Endothelial cell of umbilical vein (primary cell): ENCODE data around the gene NFE2L1. TPM values are rescaled to one million over a fixed set of nuclear protein-coding genes. Genes with fewer than 3 reads are reported as not detected.
A peak's percentile ranks its signal among the peaks of the same experiment; 100 is the strongest.

Source experiments
- Bru-seq: library from RNA; stranded (reverse); fragments of 400-500 nt; gene quantifications from one replicate; lab custom pipeline; 2021; lab: Mats Ljungman, UMichigan
- BruChase-seq, 2 experiments: library from RNA; stranded (reverse); fragments of 400-500 nt; gene quantifications; one replicate each; lab custom pipeline; 2021; lab: Mats Ljungman, UMichigan
- BruUV-seq: library from RNA; stranded (reverse); fragments of 400-500 nt; replicated peaks from 2 replicates; lab custom pipeline; 2021; lab: Mats Ljungman, UMichigan
- CTCF ChIA-PET: fragments of 300-600, 350-600 bp; sonication (Branson Sonifier 250); formaldehyde crosslinking; loops from one replicate; lab custom pipeline; 2021; ENCODE audit warnings: antibody characterized with exemption, inconsistent platforms; lab: Charles Lee
- POLR2A ChIA-PET: fragments of 300-600, 350-600 bp; sonication (Branson Sonifier 250); formaldehyde crosslinking; loops from one replicate; lab custom pipeline; 2021; ENCODE audit warnings: antibody characterized with exemption, inconsistent platforms; lab: Charles Lee
- DNase-seq: peaks from one replicate; pipeline ENCODE4 v3.0.0-alpha.2; 2011; ENCODE audit warnings: low read depth, low spot score
- FAIRE-seq: peaks from 2 replicates; lab custom pipeline; 2011; peaks lifted over from hg19 to GRCh38; lab: Jason Lieb, UNC
- H2AFZ ChIP-seq: 2 replicates; pipeline ENCODE4 v1.6.0; 2012; ENCODE audit warnings: low read depth, low read length, control low read depth, inconsistent platforms
- H3K27ac ChIP-seq: 2 replicates; pipeline ENCODE4 v1.5.1; 2011; ENCODE audit warnings: low read depth, mild to moderate bottlenecking, control low read depth, low read length, moderate library complexity; ENCODE audit not compliant: insufficient read depth
- H3K27me3 ChIP-seq, 2 experiments: 2 replicates each; pipeline versions ENCODE4 v1.6.0 to v1.6.1; 2011; ENCODE audit warnings: low read length in 2 of 2, mixed read lengths in 1 of 2; ENCODE audit not compliant: control insufficient read depth in 2 of 2, insufficient read depth in 2 of 2
- H3K36me3 ChIP-seq, 2 experiments: 2 replicates in 1 of 2; 3 replicates in 1 of 2; pipeline ENCODE4 v1.5.1; 2011; ENCODE audit warnings: low read length in 2 of 2, mild to moderate bottlenecking in 1 of 2, moderate library complexity in 1 of 2; ENCODE audit not compliant: control insufficient read depth in 2 of 2, insufficient read depth in 2 of 2; ENCODE audit errors: extremely low read depth in 1 of 2
- H3K4me1 ChIP-seq: 3 replicates; pipeline ENCODE4 v1.5.1; 2011; ENCODE audit warnings: mild to moderate bottlenecking, low read length; ENCODE audit not compliant: control insufficient read depth, insufficient read depth; ENCODE audit errors: extremely low read depth
- H3K4me2 ChIP-seq: 2 replicates; pipeline ENCODE4 v1.6.1; 2011; ENCODE audit warnings: low read length, control low read depth, mixed read lengths; ENCODE audit not compliant: insufficient read depth
- H3K4me3 ChIP-seq, 3 experiments: fragments of 200-600 bp in 1 of 3; sonication (generic), shearing (Covaris generic) in 1 of 3; replicated peaks in 1 of 3; 2 replicates each; pipeline ENCODE4 v1.5.1; 2011 to 2016; ENCODE audit warnings: control low read depth in 3 of 3, low read length in 3 of 3, mild to moderate bottlenecking in 2 of 3, inconsistent platforms in 1 of 3, low read depth in 1 of 3, moderate library complexity in 1 of 3; ENCODE audit not compliant: insufficient read depth in 1 of 3
- H3K79me2 ChIP-seq: 2 replicates; pipeline ENCODE4 v1.6.0; 2012; ENCODE audit warnings: low read length, inconsistent platforms; ENCODE audit not compliant: control insufficient read depth, insufficient read depth
- H3K9ac ChIP-seq: replicated peaks from 2 replicates; pipeline ENCODE3; 2011; ENCODE audit warnings: low read length, control low read depth; ENCODE audit not compliant: insufficient read depth; ENCODE audit errors: extremely low read depth
- H3K9me1 ChIP-seq: replicated peaks from 3 replicates; pipeline ENCODE4 v1.6.0; 2011; ENCODE audit warnings: mild to moderate bottlenecking, low read length; ENCODE audit not compliant: control insufficient read depth, insufficient read depth; ENCODE audit errors: extremely low read depth
- H3K9me3 ChIP-seq: replicated peaks from 2 replicates; pipeline ENCODE4 v1.5.1; 2012; ENCODE audit warnings: low read length, inconsistent platforms; ENCODE audit not compliant: control insufficient read depth, insufficient read depth
- H4K20me1 ChIP-seq: replicated peaks from 2 replicates; pipeline ENCODE3; 2011; ENCODE audit warnings: mild to moderate bottlenecking, low read length; ENCODE audit not compliant: control insufficient read depth, insufficient read depth; ENCODE audit errors: extremely low read depth
- EZH2 ChIP-seq: IDR thresholded peaks from 2 replicates; pipeline ENCODE4 v1.6.1; 2012; ENCODE audit warnings: borderline replicate concordance, low read depth, mild to moderate bottlenecking, moderate library complexity, low read length, inconsistent platforms; ENCODE audit not compliant: severe bottlenecking
- FOS ChIP-seq: IDR thresholded peaks from 2 replicates; pipeline ENCODE4 v1.6.1; 2011; ENCODE audit warnings: mild to moderate bottlenecking, low read length, moderate library complexity, borderline replicate concordance; ENCODE audit not compliant: insufficient read depth
- GATA2 ChIP-seq: IDR thresholded peaks from 2 replicates; pipeline ENCODE4 v1.7.0; 2011; ENCODE audit warnings: low read depth, mild to moderate bottlenecking, moderate library complexity, mixed read lengths, low read length; ENCODE audit not compliant: insufficient read length, insufficient read depth
- JUN ChIP-seq: IDR thresholded peaks from 2 replicates; pipeline ENCODE4 v1.6.1; 2011; ENCODE audit warnings: borderline replicate concordance, low read depth; ENCODE audit not compliant: insufficient read length, insufficient read depth
- MAX ChIP-seq: IDR thresholded peaks from 2 replicates; pipeline ENCODE4 v1.6.1; 2011; ENCODE audit not compliant: insufficient read depth, insufficient read length
- MYC ChIP-seq: IDR thresholded peaks from one replicate; pipeline ENCODE4 v1.6.1; 2011; ENCODE audit warnings: mild to moderate bottlenecking, low read depth, low read length
- POLR2A ChIP-seq: IDR thresholded peaks from 2 replicates; pipeline ENCODE4 v1.6.1; 2012; ENCODE audit warnings: low read depth, mild to moderate bottlenecking, control low read depth, low read length
- POLR2AphosphoS5 ChIP-seq: IDR thresholded peaks from 2 replicates; pipeline ENCODE4 v1.6.1; 2012; ENCODE audit warnings: low read depth, mild to moderate bottlenecking, control low read depth, low read length, moderate library complexity; ENCODE audit not compliant: insufficient read depth
- dilution Hi-C: fragments of 300-500 bp; cut with MboI; formaldehyde crosslinking; loops from one replicate; pipeline ENCODE4 v1.15.0; 2019; ENCODE audit warnings: low sequenced_read_pairs; ENCODE audit not compliant: extremely low pct_ligation_motif_present
- intact Hi-C: fragments of 100-400 bp; cut with micrococcal nuclease; formaldehyde crosslinking; loops from one replicate; pipeline ENCODE4 v1.10.0; 2022
- long read RNA-seq: library from polyadenylated mRNA; stranded (forward); transcript quantifications from one replicate; pipeline ENCODE4 v2.0.0, GENCODE V29; 2021
- polyA minus RNA-seq, 3 experiments: library from RNA; depleted of rRNA, polyadenylated mRNA; stranded (reverse); fragments of >200 nt; gene quantifications; 1 replicate in 1 of 3; 2 replicates in 2 of 3; pipeline ENCODE4 v1.2.3, GENCODE V29; 2011
- polyA plus RNA-seq, 4 experiments: library from polyadenylated mRNA; depleted of rRNA in 3 of 4; stranded (reverse) in 3 of 4; unstranded in 1 of 4; fragments of >200 nt; gene quantifications; 2 replicates each; pipeline versions ENCODE4 v1.2.1 to v1.2.3, GENCODE V29; 2011 to 2012; ENCODE audit warnings: missing spikeins in 1 of 4
- total RNA-seq: library from RNA; stranded (reverse); gene quantifications from 2 replicates; pipeline ENCODE4 v1.2.3, GENCODE V29; 2021
- TF ChIP-seq, protein P1 (sequence below), 2 donors: IDR thresholded peaks; 1 replicate in 1 of 2; 2 replicates in 1 of 2; pipeline ENCODE4 v1.5.1; 2011; ENCODE audit warnings: low read length in 2 of 2, mild to moderate bottlenecking in 2 of 2, moderate library complexity in 2 of 2, control low read depth in 1 of 2, inconsistent platforms in 1 of 2, low read depth in 1 of 2; ENCODE audit not compliant: insufficient read depth in 1 of 2; ENCODE audit errors: extremely low read depth in 1 of 2

The NFE2L1 gene
- total RNA-seq (204 and 236 TPM in 2 replicates), polyA plus RNA-seq (187 and 196 TPM in 2 replicates), polyA minus RNA-seq (201 and 268 TPM in 2 replicates), Bru-seq, nascent RNA (percentile 87 among the genes with signal in this experiment), BruChase-seq, experiment 1, labeled RNA remaining after a 6-hour chase (percentile 99 among the genes with signal in this experiment), BruChase-seq, experiment 2, labeled RNA remaining after a 2-hour chase (percentile 96 among the genes with signal in this experiment)
- polyA plus RNA-seq (2011; cell fraction: cytosol; rRNA removed) = 182 and 183 TPM in 2 replicates
- polyA plus RNA-seq (2011; cell fraction: nucleus; rRNA removed) = 152 and 190 TPM in 2 replicates
- 251 and 271 TPM in 2 replicates for polyA plus RNA-seq (2012)
- 33.9 TPM for polyA minus RNA-seq (2011; cell fraction: cytosol; rRNA and poly(A)+ RNA removed)
- 66.4 and 84.9 TPM in 2 replicates for polyA minus RNA-seq (2011; cell fraction: nucleus; rRNA and poly(A)+ RNA removed)
- long read RNA-seq, full-length matches to known transcripts = 5 of 138 reads
- long read RNA-seq, partial matches to known transcripts = 10 of 138 reads
- long read RNA-seq, other reads (novel, unspliced or antisense) = 123 of 138 reads

DNA sequence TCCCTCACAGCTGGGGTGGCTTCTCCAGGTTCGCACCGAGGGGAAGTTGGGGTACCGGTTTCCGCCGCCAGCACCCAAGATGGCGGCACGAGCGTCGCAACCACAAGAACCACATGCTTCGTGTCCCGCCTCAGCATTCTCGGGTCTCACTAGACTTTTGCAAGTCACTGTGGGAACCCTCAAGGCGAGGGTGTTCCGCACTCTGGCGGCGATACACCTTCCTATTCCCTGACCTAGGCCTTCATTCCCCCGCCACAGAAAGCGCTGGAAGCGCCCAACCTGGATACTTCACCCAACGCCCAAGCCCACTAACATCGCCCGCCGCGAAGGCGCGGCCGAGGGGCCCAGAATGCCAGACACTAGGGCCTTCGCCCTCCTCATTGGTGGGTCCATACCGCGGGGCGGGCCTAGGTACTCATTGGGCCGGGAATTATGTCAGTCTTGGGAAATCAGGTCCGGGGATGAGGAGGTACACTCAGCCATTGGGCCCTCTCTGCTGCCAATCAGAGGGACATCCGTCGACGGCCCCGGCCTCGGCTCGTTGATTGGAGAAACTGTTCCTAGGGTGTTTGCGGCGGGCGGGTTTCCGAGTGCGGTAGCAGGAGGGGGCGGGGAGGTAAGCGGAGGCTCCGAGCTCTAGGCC, at the start of gene NFE2L1:
TSS of gene NFE2L1 (plus strand) at position 619 of the 643 bp plus-strand sequence. CDS start 2,760 bp downstream, outside the sequence.
- H3K4me3 ChIP-seq = peak within 1 kb of the TSS; percentile 64 to 91 (median 71)
- TF ChIP-seq GATA2 = no peak
- TF ChIP-seq EZH2 = no peak
- peak; percentile 90 for TF ChIP-seq POLR2AphosphoS5
- peak; percentile 93 for TF ChIP-seq MYC
- TF ChIP-seq POLR2A = peak; percentile 71
- TF ChIP-seq FOS = no peak
- TF ChIP-seq JUN = no peak
- TF ChIP-seq, protein P1, sequence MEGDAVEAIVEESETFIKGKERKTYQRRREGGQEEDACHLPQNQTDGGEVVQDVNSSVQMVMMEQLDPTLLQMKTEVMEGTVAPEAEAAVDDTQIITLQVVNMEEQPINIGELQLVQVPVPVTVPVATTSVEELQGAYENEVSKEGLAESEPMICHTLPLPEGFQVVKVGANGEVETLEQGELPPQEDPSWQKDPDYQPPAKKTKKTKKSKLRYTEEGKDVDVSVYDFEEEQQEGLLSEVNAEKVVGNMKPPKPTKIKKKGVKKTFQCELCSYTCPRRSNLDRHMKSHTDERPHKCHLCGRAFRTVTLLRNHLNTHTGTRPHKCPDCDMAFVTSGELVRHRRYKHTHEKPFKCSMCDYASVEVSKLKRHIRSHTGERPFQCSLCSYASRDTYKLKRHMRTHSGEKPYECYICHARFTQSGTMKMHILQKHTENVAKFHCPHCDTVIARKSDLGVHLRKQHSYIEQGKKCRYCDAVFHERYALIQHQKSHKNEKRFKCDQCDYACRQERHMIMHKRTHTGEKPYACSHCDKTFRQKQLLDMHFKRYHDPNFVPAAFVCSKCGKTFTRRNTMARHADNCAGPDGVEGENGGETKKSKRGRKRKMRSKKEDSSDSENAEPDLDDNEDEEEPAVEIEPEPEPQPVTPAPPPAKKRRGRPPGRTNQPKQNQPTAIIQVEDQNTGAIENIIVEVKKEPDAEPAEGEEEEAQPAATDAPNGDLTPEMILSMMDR (IDR thresholded peaks at IDR 0.05; ENCODE audit: extremely low read depth in 1 of 2, insufficient read depth in 1 of 2, low read depth in 1 of 2, low read length in 2 of 2) = no peak
- TF ChIP-seq MAX = peak; percentile 52
- intact Hi-C loops (loop anchor here (1.0 to 5.0 kb wide), 5 partner anchors 19 to 194 kb away; partner anchors contain the start of gene CBX1), dilution Hi-C loops (no loop called here)
- H3K4me1 ChIP-seq = peaks cover 40% of the 10 kb centered on the region
- H3K4me2 ChIP-seq = peak within 1 kb of the TSS; percentile 79
- H3K9me3 ChIP-seq = no peaks in the 10 kb centered on the region
- H4K20me1 ChIP-seq = no peaks in the 10 kb centered on the region
- H3K27me3 ChIP-seq = no peaks in the 10 kb centered on the region
- FAIRE-seq (peak; percentile 99), DNase-seq (peak; percentile 100)
- H3K9ac ChIP-seq = peak within 1 kb of the TSS; percentile 88
- CTCF ChIA-PET = interaction anchor here (0.9 to 6.3 kb wide), 8 partner anchors 11 to 32 kb away, joined by 3 to 64 read pairs (median 11); no protein-coding TSS in a partner anchor
- BruUV-seq = no TSS peak
- peak within 1 kb of the TSS; percentile 51 for H2AFZ ChIP-seq
- no peaks in the 10 kb centered on the region for H3K9me1 ChIP-seq
- POLR2A ChIA-PET = interaction anchor here (0.6 to 2.2 kb wide), 12 partner anchors 10 to 689 kb away, joined by 3 to 9 read pairs (median 6); partner anchors contain the start of genes CBX1 and COPZ2
- peaks cover 35% of the 10 kb centered on the region for H3K79me2 ChIP-seq
- peaks cover 2% of the 10 kb centered on the region in 2 experiments for H3K36me3 ChIP-seq
- peak within 1 kb of the TSS; percentile 72 for H3K27ac ChIP-seq
